ENCODE data around the gene PSORS1C1.
"Not testable (repeated sequence)": the region's sequence is repeated elsewhere in the genome, so short reads cannot be mapped to it uniquely, and the experiment has no call there.

Gene PSORS1C1

GRCh38 chr6:31114541-31114878 lies at the start of gene PSORS1C1:
Gene PSORS1C1, plus strand, starts transcription at chr6:31114800. Its CDS starts 14,833 bp downstream, at chr6:31129633.
- no peak for DNase-seq

- no peak for DNase-seq
Measured at GRCh38 chr6:31065556-31065955, 49.0 kb upstream of the PSORS1C1 start.

- DNase-seq = not testable (repeated sequence)
Measured at GRCh38 chr6:31067028-31067427, 47.6 kb upstream of the PSORS1C1 start.

- not testable (repeated sequence) for DNase-seq
Measured at GRCh38 chr6:31067891-31068668, 46.5 kb upstream of the PSORS1C1 start.

GRCh38 chr6:31068669-31069340 lies 45.8 kb upstream of the PSORS1C1 start:
- DNase-seq = peak; percentile 49

GRCh38 chr6:31070711-31071197 lies 43.8 kb upstream of the PSORS1C1 start:
- DNase-seq = peak; percentile 14

GRCh38 chr6:31074401-31074800 lies 40.2 kb upstream of the PSORS1C1 start:
- DNase-seq = no peak

- DNase-seq = no peak
Measured at GRCh38 chr6:31075528-31075927, 39.1 kb upstream of the PSORS1C1 start.

- no peak for DNase-seq
Measured at GRCh38 chr6:31076611-31077010, 38.0 kb upstream of the PSORS1C1 start.

GRCh38 chr6:31079656-31080261 lies 34.8 kb upstream of the PSORS1C1 start:
- peak; percentile 45 for DNase-seq

GRCh38 chr6:31081872-31082271 lies 32.7 kb upstream of the PSORS1C1 start:
- DNase-seq = no peak

GRCh38 chr6:31083742-31084354 lies 30.8 kb upstream of the PSORS1C1 start:
- DNase-seq = no peak

- no peak for DNase-seq
Measured at GRCh38 chr6:31086788-31087440, 27.7 kb upstream of the PSORS1C1 start.

- DNase-seq = peak; percentile 67
Measured at GRCh38 chr6:31087494-31088089, 27.0 kb upstream of the PSORS1C1 start.

- DNase-seq = no peak
Measured at GRCh38 chr6:31090275-31090972, 24.2 kb upstream of the PSORS1C1 start.

GRCh38 chr6:31090973-31091364 lies 23.6 kb upstream of the PSORS1C1 start:
- DNase-seq = no peak

- no peak for DNase-seq
Measured at GRCh38 chr6:31091680-31092079, 22.9 kb upstream of the PSORS1C1 start.

- no peak for DNase-seq
Measured at GRCh38 chr6:31092238-31092637, 22.4 kb upstream of the PSORS1C1 start.

GRCh38 chr6:31092769-31093505 lies 21.7 kb upstream of the PSORS1C1 start:
- DNase-seq = no peak

- DNase-seq = no peak
Measured at GRCh38 chr6:31094389-31094881, 20.2 kb upstream of the PSORS1C1 start.

- DNase-seq = no peak
Measured at GRCh38 chr6:31096215-31096614, 18.4 kb upstream of the PSORS1C1 start.

Measured in DMS79 treated with DMSO at 0.1 percent for 48 hours (cell line).